Measurements from ENCODE around the gene PDXK. TPM values are rescaled to one million over a fixed set of nuclear protein-coding genes. Genes with fewer than 3 reads are reported as not detected.

The PDXK gene
- total and polyA plus RNA-seq, 2 of the 8 experiments (the other 6 are each of a cell fraction or from before 2014, with no cell fraction given): 78.0 to 112 TPM

- TF ChIP-seq CHD7 (IDR thresholded peaks at IDR 0.05; ENCODE audit: insufficient replicate concordance, low read length) (no peak), SRF (IDR thresholded peaks at IDR 0.05; ENCODE audit: low read depth, low read length) (no peak), ATF3 (IDR thresholded peaks at IDR 0.05; ENCODE audit: insufficient read depth, low read depth, low read length) (no peak), USF2 (IDR thresholded peaks at IDR 0.05; ENCODE audit: low read length) (no peak)
Measured at GRCh38 chr21:43806017-43806710, 87.2 kb downstream of the PDXK start (continued).

Measured in H1 (cell line).